Stimulated activated CD8-positive, alpha-beta memory T cell treated with anti-CD3 and anti-CD28 coated beads, Interleukin-4, amount 100 ng/mL, for 1 hour (primary cell): ENCODE results near the gene TBC1D9B.
"Not testable (repeated sequence)": the region's sequence is repeated elsewhere in the genome, so short reads cannot be mapped to it uniquely, and the experiment has no call there.

ENCODE experiments used
- DNase-seq, 2 donors: peaks; one replicate each; pipeline ENCODE4 v3.0.0-alpha.2; 2020; ENCODE audit warnings: low read depth in 2 of 2, low spot score in 1 of 2

TBC1D9B gene

GRCh38 chr5:179839328-179840256 lies 68.1 kb downstream of the TBC1D9B start:
- DNase-seq: no peak

DNA sequence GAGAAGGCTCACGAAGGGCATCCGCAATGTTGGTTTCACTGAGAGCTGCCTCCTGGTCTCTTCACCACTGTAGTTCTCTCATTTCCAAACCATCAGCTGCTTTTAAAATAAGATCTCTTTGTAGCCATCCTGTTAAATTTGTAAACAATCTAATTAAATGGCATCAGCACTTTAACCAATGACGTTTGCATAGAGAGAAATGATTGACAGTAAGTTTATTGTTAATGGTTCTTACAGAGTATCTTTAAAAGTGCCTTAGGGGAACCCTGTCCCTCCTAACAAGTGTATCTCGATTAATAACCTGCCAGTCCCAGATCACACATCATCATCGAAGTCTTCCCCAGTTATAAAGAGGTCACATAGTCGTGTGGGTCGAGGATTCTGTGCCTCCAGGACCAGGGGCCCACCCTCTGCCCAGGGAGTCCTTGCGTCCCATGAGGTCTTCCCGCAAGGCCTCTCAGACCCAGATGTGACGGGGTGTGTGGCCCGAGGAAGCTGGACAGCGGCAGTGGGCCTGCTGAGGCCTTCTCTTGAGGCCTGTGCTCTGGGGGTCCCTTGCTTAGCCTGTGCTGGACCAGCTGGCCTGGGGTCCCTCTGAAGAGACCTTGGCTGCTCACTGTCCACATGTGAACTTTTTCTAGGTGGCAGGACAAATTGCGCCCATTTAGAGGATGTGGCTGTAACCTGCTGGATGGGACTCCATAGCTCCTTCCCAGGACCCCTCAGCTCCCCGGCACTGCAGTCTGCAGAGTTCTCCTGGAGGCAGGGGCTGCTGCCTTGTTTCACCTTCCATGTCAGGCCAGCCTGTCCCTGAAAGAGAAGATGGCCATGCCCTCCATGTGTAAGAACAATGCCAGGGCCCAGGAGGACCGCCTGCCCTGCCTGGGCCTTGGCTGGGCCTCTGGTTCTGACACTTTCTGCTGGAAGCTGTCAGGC lies 70.4 kb downstream of the TBC1D9B start:
- DNase-seq: no peak

DNA sequence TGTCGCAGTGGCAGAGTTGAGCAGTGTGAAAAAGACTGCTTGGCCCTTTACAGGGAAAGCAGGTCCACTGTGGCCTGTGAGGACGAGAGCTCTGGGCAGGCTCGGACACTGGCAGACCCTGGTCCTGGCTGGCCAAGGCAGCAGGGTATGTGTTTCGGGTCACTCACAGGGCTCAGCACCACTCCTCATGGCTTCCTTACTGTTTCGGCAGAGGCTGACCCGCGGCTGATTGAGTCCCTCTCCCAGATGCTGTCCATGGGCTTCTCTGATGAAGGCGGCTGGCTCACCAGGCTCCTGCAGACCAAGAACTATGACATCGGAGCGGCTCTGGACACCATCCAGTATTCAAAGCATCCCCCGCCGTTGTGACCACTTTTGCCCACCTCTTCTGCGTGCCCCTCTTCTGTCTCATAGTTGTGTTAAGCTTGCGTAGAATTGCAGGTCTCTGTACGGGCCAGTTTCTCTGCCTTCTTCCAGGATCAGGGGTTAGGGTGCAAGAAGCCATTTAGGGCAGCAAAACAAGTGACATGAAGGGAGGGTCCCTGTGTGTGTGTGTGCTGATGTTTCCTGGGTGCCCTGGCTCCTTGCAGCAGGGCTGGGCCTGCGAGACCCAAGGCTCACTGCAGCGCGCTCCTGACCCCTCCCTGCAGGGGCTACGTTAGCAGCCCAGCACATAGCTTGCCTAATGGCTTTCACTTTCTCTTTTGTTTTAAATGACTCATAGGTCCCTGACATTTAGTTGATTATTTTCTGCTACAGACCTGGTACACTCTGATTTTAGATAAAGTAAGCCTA lies 71.3 kb downstream of the TBC1D9B start:
- DNase-seq: peak in 1 of 2 donors; percentile 46

DNA sequence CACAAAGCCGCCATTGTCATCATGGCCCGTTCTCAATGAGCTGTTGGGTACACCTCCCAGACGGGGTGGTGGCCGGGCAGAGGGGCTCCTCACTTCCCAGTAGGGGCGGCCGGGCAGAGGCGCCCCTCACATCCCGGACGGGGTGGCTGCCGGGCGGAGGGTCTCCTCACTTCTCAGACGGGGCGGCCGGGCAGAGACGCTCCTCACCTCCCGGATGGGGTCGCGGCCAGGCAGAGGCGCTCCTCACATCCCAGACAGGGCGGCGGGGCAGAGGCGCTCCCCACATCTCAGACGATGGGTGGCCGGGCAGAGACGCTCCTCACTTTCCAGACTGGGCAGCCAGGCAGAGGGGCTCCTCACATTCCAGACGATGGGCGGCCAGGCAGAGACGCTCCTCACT lies 72.8 kb downstream of the TBC1D9B start:
- not testable (repeated sequence) for DNase-seq

DNA sequence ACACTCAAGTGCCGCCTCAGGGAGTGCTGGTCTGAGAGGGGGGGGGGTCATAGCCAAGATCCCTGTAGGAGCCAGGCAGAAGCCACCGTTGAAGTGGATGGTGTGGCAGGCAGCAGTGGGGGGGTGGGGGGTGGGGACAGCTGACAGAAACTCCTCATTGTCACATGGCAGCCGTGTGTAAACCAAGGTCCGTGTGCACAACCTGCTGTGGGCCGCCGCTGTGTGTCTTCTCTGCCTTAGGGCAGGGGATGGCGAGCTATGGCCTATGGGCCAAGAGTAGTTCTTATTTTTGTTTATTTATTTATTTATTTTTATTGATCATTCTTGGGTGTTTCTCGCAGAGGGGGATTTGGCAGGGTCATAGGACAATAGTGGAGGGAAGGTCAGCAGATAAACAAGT lies 73.6 kb downstream of the TBC1D9B start:
- no peak for DNase-seq

DNA sequence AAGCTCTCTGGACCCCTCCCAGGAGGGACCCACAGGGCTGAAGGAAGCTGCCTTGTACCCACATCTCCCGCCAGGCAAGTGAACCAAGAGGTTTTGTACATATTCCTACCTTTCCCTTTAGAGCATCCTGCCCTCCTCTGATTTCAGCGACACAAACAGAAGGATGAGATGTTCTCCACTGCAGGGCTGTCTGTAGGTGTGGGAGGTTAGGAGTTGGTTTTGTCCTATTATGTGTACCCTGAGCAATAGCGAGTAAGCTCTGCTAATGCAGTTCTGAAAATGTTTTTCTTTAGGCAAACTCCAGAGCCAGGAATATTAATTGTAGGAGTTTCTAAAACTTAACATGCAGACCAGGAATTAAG lies 74.0 kb downstream of the TBC1D9B start:
- no peak for DNase-seq

DNA sequence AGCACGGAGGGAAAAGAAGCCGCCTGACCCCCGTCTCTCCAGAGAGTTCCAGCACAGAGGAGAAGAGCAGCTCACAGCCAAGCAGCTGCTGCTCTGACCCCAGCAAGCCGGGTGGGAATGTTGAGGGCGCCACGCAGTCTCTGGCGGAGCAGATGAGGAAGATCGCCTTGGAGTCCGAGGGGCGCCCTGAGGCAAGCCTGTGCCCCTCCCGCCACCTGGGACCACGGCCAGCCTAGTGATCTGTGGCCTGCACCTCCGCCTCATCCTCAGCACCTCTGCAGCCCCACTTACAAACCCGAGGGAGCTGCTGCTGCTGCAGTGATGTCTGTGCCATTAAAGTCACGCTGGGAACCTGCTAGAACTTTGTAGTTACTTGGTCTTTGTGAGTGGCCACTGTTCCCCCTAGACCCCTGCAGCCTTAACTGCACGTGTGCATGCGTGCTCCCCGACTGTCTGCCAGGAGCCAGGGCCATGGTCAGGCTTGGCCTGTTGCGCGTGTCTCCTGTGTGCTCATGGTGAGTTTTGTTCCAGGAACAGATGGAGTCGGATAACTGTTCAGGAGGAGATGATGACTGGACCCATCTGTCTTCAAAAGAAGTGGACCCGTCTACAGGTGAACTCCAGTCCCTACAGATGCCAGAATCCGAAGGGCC lies 74.5 kb downstream of the TBC1D9B start:
- no peak for DNase-seq

DNA sequence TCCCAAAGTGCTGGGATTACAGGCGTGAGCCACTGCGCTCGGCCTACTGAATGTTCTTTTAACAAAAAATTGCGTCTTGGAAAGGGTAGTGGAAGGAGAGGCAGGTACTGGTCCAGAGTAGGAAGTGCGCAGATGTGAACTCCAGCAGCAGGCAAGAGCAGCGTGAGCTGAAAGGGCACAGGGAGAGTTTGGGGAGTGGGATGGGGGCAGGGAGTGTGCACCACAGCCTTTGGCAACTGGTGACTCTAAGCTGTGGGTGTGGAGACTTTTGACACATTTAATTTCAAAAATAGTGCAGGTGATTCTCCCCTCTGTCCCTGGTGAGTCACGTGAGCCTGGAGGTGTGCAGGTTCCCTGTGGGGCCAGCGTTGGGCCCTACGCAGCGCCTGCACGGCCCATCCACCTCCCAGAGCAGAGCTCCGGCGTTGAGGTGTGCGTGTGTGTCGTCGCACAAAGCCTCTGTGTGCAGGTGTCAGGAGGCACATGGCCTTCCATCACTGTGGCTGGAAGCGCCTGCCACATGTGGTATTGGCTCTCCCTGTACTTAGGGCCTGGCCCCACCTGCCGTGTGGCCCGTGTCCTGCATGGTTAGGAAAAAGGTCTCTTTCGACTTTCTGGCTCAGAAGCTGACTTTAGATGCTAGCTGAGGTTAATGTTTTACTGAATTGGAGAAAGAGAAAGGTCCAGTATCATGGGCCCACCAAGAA lies 75.5 kb downstream of the TBC1D9B start:
- DNase-seq: no peak

DNA sequence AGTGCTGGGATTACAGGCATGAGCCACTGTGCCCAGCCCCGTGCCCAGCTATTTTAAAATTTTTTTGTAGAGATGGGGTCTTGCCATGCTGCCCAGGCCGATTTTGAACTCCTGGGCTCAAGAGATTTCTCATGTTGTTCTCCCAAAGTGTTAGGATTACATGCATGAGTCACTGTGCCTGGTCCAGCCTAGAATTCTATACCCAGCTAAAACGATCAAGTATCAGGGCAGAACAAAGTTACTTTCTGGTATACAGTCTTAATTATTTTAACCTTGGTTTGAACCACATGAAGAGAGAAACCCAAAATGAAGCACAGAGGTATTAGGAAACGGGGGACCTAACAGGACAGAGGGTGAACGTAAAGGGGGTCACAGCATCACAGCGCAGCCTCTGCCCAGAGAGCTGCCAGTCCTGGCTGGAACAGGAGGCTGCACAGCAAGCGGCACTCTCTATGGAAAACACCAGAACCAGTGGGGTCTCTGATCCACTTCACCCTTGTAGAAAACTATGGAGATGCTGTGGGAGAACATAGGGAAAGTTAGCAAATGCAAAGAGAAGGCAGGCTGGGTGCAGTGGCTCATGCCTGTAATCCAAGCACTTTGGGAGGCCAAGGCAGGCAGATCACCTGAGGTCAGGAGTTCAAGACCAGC lies 76.8 kb downstream of the TBC1D9B start:
- no peak for DNase-seq

DNA sequence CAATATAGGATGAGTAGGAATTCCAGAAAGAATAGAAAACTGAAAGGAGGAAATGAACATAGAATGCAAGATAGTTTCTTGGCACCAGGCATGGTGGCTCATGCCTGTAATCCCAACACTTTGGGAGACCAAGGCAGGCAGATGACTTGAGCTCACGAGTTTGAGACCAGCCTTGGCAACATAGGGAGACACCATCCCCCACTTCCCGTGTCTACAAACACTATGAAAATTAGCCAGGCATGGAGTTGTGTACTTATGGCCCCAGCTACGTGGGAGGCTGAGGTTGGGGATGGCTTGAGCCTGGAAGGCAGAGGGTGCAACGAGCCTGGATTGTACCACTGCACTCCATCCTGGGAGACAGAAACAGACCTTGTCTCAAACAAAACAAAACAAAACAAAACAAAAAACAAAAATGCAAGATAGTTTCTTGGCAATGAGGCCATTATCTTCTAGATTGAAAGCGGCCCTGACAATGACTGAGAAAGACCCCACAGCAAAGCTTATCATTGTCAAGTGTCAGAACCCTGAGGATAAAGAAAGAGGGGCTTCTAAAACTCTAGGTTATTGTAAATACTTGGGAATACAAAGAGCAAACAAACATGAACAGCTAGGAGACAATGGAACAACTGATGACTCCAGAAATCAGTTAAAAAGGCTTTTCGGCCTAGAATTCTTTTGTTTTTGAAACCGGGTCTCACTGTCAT lies 77.8 kb downstream of the TBC1D9B start:
- no peak for DNase-seq

DNA sequence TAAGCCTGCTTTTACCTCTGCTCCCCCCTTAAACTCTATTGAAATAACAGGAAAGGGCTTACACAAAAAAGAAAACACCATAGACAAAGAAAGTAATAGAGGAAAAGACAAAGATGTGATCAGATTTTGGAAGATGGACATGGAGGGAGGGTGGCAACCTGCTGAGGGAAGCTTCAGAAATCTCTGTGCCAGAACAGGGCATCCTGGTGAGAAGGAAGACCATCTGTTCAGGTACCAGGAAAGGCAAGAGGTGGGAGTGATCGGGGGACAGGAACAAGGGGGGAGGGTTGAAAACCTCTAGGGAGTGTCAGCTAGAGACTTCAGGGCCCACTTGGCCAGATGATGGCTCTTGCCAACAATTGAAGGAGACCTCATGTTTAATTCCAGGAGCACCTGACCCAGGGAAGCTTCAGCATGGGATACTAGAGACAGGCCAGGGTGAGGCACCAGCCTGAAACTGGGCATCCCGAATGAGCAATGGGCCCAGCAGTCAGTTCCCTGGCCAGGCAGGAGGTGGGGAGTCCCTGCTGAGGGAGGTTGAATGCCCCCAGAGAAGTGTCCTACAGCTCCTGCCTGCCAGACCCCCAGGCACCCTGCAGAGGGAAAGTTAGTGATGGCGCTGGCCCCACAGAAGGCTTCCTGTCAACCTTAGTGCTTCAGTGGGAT lies 78.8 kb downstream of the TBC1D9B start:
- DNase-seq: no peak

GRCh38 chr5:179827680-179828079 lies 80.0 kb downstream of the TBC1D9B start:
- DNase-seq: no peak

- DNase-seq: no peak
These were observed 82.0 kb downstream of the TBC1D9B start for GRCh38 chr5:179825655-179826182.

GRCh38 chr5:179824745-179825112 lies 83.0 kb downstream of the TBC1D9B start:
- DNase-seq: no peak

DNA sequence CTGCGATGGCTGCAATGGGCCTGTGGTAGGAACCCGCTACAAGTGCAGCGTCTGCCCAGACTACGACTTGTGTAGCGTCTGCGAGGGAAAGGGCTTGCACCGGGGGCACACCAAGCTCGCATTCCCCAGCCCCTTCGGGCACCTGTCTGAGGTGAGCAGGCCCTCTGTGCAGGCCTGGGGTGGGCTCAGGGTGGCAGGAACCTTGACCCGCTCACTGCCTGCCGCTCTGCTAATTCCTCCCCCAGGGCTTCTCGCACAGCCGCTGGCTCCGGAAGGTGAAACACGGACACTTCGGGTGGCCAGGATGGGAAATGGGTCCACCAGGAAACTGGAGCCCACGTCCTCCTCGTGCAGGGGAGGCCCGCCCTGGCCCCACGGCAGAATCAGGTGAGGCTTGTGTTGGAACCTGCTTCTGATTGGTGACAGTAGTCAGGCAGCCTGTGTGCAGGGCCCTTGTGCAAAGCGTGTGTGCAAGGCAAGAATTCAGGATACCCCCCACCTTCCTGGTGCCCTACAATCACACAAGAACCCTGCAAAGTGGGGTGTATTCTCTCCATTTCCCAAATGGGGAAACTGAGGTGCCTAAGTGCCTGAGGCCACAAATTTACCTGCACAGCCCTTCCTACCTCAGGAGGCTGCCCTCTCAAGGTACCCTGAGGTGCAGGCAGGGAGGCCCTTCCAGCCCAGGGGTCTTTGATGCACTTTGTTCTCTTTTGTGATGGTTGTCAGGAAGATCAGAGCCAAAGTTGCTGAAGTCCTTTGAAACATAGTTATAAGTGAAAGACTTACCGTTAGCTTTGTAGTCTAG lies 83.6 kb downstream of the TBC1D9B start:
- no peak for DNase-seq

DNA sequence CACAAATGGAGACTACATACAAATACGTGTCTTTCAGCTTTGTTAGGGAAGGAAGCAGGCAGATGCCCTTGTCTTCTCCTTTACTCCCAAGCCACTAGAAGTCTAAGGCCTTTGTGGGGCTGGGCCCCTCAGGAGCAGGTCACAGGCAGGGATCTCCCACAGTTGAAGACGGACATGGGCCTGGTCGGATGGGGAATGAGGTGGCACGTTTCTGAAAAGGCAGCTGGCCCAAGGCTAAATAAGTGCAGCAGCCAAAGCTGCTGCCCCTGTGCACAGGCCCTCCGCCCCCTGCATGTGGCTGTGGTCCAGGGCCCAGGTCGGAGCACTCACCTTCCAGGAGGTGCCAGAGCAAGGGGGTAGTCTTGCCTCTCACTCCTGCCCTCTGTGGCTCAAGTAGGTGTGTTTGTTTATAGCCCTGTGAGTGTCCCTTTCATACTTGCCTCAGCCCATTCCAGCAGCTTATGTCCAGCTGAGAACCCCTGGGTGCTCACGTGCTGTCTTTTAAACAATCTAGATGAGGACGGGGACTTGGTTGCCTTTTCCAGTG lies 85.2 kb downstream of the TBC1D9B start:
- no peak for DNase-seq

DNA sequence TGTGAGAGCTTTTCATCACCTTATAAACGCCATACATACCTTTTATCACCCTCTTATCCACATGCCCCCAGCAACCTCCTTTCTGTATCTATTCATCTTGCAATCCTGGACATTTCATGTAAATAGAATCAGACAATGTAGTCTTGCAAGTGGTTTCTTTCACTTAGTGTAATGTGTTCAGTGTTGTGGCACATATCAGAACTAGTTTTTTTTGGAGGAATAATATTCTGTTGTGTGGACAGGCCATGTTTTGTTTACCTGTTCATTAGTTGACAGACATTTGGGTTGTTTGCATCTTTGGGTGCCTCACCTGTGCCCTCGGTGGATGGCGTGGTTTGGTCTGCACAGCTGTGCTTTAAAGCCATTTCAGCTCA lies 85.7 kb downstream of the TBC1D9B start:
- DNase-seq: no peak
